Measurements from ENCODE around the gene OR7G2.

OR7G2 gene

GRCh38 chr19:9107375-9107774 is at the start of gene OR7G2:
TSS of gene OR7G2 (minus strand) at chr19:9107475. CDS start at chr19:9103243, 4,232 bp downstream.
- Mint-ChIP-seq H3K36me3 (no peaks in the 10 kb centered on the region), H3K4me3 (no peak within 1 kb of the TSS), H3K27me3 (peaks cover 14% of the 10 kb centered on the region), H3K27ac (no peak within 1 kb of the TSS), H3K9me3 (ENCODE audit: low read depth) (no peaks in the 10 kb centered on the region), H3K4me1 (ENCODE audit: low read depth) (no peaks in the 10 kb centered on the region)

DNA sequence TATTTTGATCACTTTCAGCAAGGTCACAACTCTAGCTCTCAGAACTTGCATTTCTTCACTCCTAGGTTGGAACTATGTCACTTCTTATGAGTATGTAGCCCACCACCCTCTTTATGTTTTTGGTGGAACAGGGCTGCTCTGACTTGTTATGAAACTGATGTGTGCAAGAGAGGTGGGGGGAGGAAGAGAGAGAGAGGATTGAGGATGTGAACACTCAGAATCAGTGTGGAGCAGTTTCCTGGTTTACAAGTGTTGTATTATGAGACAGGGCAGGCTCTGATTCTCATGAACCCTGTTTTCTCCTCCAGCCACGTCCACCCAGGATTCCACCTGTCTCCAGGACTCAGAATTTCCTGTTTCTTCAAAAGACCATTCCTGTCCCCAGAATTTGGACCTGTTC is 49.0 kb upstream of the OR7G2 start:
- Mint-ChIP-seq H3K36me3 (peaks cover 65% of the 10 kb centered on the region), H3K27ac (no peak overlapping the region), H3K9me3 (ENCODE audit: low read depth) (peaks cover 5% of the 10 kb centered on the region), H3K4me3 (no peak overlapping the region), H3K27me3 (no peaks in the 10 kb centered on the region), H3K4me1 (ENCODE audit: low read depth) (peaks cover 31% of the 10 kb centered on the region)

DNA sequence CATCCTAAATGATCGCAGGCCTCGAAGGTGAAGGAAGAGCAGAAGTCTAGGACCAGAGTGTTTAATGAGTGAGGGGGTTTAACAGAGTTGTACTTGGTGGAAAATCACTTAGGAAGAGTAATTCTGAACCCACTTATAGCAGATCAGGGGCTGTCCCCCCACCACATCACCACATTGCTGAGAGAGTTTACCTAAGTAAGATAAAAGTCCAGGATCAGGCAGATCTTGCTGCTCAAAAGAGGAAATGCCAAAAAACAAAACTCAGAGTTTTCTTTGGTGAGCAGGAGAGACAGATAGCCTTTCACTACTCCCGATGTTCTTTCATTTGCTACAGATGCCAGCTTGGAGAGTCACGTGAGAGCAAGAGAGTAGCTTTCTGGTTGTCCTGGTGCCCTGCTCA is 48.3 kb upstream of the OR7G2 start:
- Mint-ChIP-seq H3K27ac (peak overlapping the region; percentile 52), H3K36me3 (peaks cover 65% of the 10 kb centered on the region)

DNA sequence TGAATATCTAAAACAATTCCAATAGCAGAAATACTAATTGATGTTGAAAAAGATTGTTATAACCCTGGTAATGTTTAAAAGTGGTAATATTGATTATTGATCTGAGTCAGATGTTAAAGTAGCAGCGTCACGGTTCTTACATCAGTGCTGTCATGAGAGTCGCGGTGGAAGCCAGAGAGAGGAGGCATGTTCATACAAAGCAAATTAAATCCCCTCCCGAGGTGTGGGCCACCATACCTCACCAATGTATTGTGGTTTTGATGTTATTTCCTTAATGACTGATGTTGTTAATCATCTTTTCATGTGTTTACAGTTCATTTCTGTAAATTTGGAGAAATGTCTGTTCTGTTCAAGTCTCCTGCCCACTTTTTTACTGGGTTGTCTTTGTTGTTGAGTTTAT is 44.1 kb upstream of the OR7G2 start:
- peak overlapping the region; percentile 32 for H3K4me3 Mint-ChIP-seq
- peaks cover 75% of the 10 kb centered on the region for H3K4me1 Mint-ChIP-seq (ENCODE audit: low read depth)
- peaks cover 4% of the 10 kb centered on the region for H3K9me3 Mint-ChIP-seq (ENCODE audit: low read depth)
- H3K27ac Mint-ChIP-seq = no peak overlapping the region
- peaks cover 65% of the 10 kb centered on the region for H3K36me3 Mint-ChIP-seq
- H3K27me3 Mint-ChIP-seq = no peaks in the 10 kb centered on the region

More for the DNA sequence above, 48.3 kb upstream of the OR7G2 start:
- Mint-ChIP-seq H3K4me3 (no peak overlapping the region), H3K4me1 (ENCODE audit: low read depth) (peaks cover 38% of the 10 kb centered on the region), H3K9me3 (ENCODE audit: low read depth) (peaks cover 7% of the 10 kb centered on the region), H3K27me3 (no peaks in the 10 kb centered on the region)

- H3K27ac Mint-ChIP-seq = peak overlapping the region; percentile 46
- peaks cover 61% of the 10 kb centered on the region for H3K36me3 Mint-ChIP-seq
- peaks cover 4% of the 10 kb centered on the region for H3K9me3 Mint-ChIP-seq (ENCODE audit: low read depth)
- H3K4me1 Mint-ChIP-seq (ENCODE audit: low read depth) = peaks cover 72% of the 10 kb centered on the region
- H3K27me3 Mint-ChIP-seq = no peaks in the 10 kb centered on the region
- no peak overlapping the region for H3K4me3 Mint-ChIP-seq
Observed at GRCh38 chr19:9150650-9151049, 43.4 kb upstream of the OR7G2 start.

- H3K4me1 Mint-ChIP-seq (ENCODE audit: low read depth) = peaks cover 69% of the 10 kb centered on the region
- peaks cover 7% of the 10 kb centered on the region for H3K9me3 Mint-ChIP-seq (ENCODE audit: low read depth)
Observed at GRCh38 chr19:9149997-9150396, 42.7 kb upstream of the OR7G2 start.

DNA sequence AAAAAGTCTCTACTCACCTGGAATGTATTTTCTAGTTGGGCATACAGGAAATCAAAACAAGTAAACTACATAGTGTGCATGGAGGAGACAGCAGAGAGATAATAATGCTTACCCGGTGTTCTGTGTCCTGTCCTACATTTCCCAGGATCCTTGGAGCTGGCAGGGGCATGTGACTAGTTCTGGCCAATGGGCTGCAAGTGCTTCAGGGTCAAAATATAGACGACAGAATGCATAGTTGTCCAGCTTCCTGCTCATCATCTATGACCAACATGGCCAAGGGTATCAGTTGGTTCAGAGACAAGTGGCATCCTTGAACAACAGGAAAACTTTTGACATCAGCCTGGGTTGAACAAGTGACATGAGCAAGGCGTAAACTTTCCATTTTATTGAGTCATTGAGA is 41.4 kb upstream of the OR7G2 start:
- H3K4me1 Mint-ChIP-seq (ENCODE audit: low read depth) = peaks cover 68% of the 10 kb centered on the region
- H3K27me3 Mint-ChIP-seq = no peaks in the 10 kb centered on the region
- H3K9me3 Mint-ChIP-seq (ENCODE audit: low read depth) = peaks cover 14% of the 10 kb centered on the region
- peaks cover 59% of the 10 kb centered on the region for H3K36me3 Mint-ChIP-seq
- H3K4me3 Mint-ChIP-seq = no peak overlapping the region
- H3K27ac Mint-ChIP-seq = no peak overlapping the region

More at GRCh38 chr19:9149997-9150396, 42.7 kb upstream of the OR7G2 start:
- Mint-ChIP-seq H3K4me3 (peak overlapping the region; percentile 38), H3K27ac (no peak overlapping the region), H3K27me3 (no peaks in the 10 kb centered on the region), H3K36me3 (peaks cover 60% of the 10 kb centered on the region)

DNA sequence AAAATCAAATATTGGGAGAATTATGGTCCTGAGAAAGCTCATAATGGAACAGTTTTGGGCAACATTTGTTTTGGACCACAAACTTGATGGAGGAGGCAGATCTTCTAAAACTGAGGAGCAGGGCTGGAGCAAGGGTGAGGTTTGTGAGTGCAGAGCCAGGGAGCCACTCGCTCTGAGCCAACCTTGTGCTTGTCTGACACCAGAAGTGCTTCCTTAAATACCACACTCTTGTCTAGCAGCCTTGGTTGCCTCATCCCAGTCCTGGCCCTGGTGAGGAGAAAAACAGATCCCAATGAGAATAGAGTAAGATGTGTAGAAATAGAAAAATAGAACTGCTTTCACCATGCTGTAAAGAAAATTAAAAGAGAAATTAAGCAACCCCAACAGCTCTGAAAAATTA is 39.6 kb upstream of the OR7G2 start:
- Mint-ChIP-seq H3K4me3 (no peak overlapping the region), H3K9me3 (ENCODE audit: low read depth) (peaks cover 14% of the 10 kb centered on the region), H3K4me1 (ENCODE audit: low read depth) (peaks cover 73% of the 10 kb centered on the region), H3K27me3 (no peaks in the 10 kb centered on the region), H3K27ac (no peak overlapping the region), H3K36me3 (peaks cover 53% of the 10 kb centered on the region)

DNA sequence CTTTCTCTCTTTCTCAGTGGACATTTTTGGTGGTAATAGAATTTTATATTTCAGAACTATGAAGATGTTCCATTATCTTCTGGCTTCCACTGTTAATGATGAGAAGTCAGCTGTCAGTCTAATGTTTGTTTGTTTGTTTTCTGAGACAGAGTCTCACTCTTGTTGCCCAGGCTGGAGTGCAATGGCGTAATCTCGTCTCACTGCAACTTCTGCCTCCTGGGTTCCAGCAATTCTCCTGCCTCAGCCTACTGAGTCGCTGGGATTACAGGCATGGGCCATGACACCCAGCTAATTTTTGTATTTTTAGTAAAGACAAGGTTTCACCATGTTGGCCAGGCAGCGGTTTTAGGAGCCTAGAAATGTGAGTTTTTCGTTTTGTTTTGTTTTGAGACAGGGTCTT is 37.6 kb upstream of the OR7G2 start:
- H3K27ac Mint-ChIP-seq = no peak overlapping the region
- H3K36me3 Mint-ChIP-seq = peaks cover 36% of the 10 kb centered on the region
- peaks cover 66% of the 10 kb centered on the region for H3K4me1 Mint-ChIP-seq (ENCODE audit: low read depth)
- H3K4me3 Mint-ChIP-seq = no peak overlapping the region
- H3K27me3 Mint-ChIP-seq = no peaks in the 10 kb centered on the region
- H3K9me3 Mint-ChIP-seq (ENCODE audit: low read depth) = peaks cover 10% of the 10 kb centered on the region

DNA sequence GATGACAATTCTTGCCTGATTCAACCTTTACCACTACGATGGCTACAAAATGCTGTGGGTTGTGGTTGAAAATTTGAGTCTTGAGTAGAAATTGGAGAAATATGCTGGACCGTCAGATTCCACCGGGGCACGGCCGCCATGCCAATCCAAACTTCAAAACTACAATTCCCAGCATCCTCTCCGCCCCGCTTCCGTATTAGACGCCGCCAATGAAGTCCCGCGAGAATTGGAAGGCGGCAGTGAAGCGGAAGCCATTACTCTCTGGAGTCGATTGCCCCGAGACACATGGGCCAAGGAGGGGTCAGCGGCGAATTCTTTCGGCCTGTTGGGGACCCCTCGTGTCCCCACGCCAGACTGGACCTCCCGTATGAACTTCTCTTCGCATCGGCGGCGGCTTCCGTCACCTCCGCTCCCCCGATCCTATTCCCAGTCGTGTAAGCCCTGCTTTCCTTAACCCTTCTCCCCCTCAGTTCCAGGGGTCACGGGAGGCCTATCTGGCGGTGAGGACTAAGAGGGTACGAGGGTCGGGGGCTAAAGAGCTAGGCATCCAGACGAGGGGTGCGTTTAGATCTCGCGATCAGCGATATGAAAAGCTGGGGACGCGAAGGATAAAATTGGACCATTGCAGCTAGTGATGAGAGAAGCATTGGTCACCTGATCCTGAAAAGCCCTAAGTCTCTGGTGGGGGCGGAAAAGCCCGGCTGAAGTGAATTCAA is 33.0 kb upstream of the OR7G2 start, which contains the start of gene ZNF317:
TSS of gene ZNF317 (plus strand) at position 239 of the 716 bp plus-strand sequence. CDS start 15,620 bp downstream, outside the sequence.
- H3K9me3 Mint-ChIP-seq (ENCODE audit: low read depth) = peaks cover 7% of the 10 kb centered on the region
- peaks cover 1% of the 10 kb centered on the region for H3K27me3 Mint-ChIP-seq
- H3K4me1 Mint-ChIP-seq (ENCODE audit: low read depth) = peaks cover 39% of the 10 kb centered on the region
- peak within 1 kb of the TSS; percentile 98 for H3K27ac Mint-ChIP-seq
- H3K4me3 Mint-ChIP-seq = peak within 1 kb of the TSS; percentile 96
- peaks cover 13% of the 10 kb centered on the region for H3K36me3 Mint-ChIP-seq

- Mint-ChIP-seq H3K4me3 (peak overlapping the region; percentile 96), H3K9me3 (ENCODE audit: low read depth) (peaks cover 5% of the 10 kb centered on the region), H3K4me1 (ENCODE audit: low read depth) (peaks cover 37% of the 10 kb centered on the region)
Observed at GRCh38 chr19:9139609-9140158, 32.4 kb upstream of the OR7G2 start.

DNA sequence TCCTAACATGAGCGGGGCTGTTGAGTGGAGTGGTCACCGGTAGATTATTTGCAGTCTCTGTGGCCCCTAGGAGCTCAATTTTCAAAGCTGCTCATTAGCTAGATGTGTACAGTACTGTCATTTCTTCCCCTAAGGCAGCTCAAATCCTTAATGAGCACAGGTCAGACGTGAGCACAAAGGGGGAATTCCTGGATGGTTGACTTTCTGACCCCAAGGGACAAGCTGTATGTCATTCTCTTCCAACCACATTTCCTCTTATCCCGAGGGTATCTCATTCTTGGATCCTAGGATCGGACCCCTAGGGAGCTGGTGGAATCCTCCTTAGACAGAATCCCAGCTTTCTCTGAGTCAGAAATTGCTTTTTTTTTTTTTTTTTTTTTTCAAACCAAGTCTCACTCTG is 25.1 kb upstream of the OR7G2 start:
- H3K27ac Mint-ChIP-seq = no peak overlapping the region
- peaks cover 3% of the 10 kb centered on the region for H3K27me3 Mint-ChIP-seq
- H3K4me3 Mint-ChIP-seq = no peak overlapping the region
- H3K4me1 Mint-ChIP-seq (ENCODE audit: low read depth) = peaks cover 9% of the 10 kb centered on the region
- no peaks in the 10 kb centered on the region for H3K9me3 Mint-ChIP-seq (ENCODE audit: low read depth)
- no peaks in the 10 kb centered on the region for H3K36me3 Mint-ChIP-seq

More at GRCh38 chr19:9139609-9140158, 32.4 kb upstream of the OR7G2 start:
- Mint-ChIP-seq H3K27me3 (peaks cover 1% of the 10 kb centered on the region), H3K27ac (peak overlapping the region; percentile 98), H3K36me3 (peaks cover 9% of the 10 kb centered on the region)

- no peak overlapping the region for H3K27ac Mint-ChIP-seq
- peaks cover 13% of the 10 kb centered on the region for H3K27me3 Mint-ChIP-seq
- no peaks in the 10 kb centered on the region for H3K9me3 Mint-ChIP-seq (ENCODE audit: low read depth)
- H3K36me3 Mint-ChIP-seq = no peaks in the 10 kb centered on the region
- peaks cover 6% of the 10 kb centered on the region for H3K4me1 Mint-ChIP-seq (ENCODE audit: low read depth)
- H3K4me3 Mint-ChIP-seq = no peak overlapping the region
Observed at GRCh38 chr19:9130965-9131364, 23.7 kb upstream of the OR7G2 start.

- Mint-ChIP-seq H3K4me1 (ENCODE audit: low read depth) (peaks cover 6% of the 10 kb centered on the region), H3K4me3 (no peak overlapping the region), H3K36me3 (no peaks in the 10 kb centered on the region), H3K27me3 (peaks cover 17% of the 10 kb centered on the region), H3K9me3 (ENCODE audit: low read depth) (no peaks in the 10 kb centered on the region), H3K27ac (no peak overlapping the region)
Observed at GRCh38 chr19:9128171-9128570, 20.9 kb upstream of the OR7G2 start.

DNA sequence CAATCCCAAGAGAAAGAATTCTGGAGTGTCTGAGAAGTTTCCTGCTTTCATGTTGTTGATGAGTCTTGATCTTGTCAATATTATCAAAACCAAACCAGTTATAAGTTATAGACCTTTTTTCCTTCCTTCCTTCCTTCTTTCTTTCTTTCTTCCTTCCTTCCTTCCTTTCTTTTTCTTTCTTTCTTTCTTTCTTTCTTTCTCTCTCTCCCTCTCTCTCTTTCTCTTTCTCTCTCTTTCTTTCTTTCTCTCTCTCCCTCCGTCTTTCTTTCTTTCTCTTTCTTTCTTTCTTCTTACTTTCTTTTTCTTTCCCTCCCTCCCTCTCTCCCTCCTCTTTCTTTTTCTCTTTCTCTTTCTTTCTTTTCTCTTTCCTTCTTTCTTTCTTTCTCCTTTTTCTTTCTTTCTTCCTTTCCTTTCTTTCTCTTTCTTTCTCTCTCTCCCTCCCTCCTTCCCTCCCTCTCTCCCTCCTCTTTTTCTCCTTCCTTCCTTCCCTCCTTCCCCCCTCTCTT is 19.7 kb upstream of the OR7G2 start, which contains the start of gene OR7G3:
TSS of gene OR7G3 (minus strand) at position 51 of the 506 bp plus-strand sequence. CDS start at position 51, 0 bp downstream.
- H3K27ac Mint-ChIP-seq = no peak within 1 kb of the TSS
- H3K9me3 Mint-ChIP-seq (ENCODE audit: low read depth) = no peaks in the 10 kb centered on the region
- peaks cover 6% of the 10 kb centered on the region for H3K4me1 Mint-ChIP-seq (ENCODE audit: low read depth)
- no peaks in the 10 kb centered on the region for H3K36me3 Mint-ChIP-seq
- H3K4me3 Mint-ChIP-seq = no peak within 1 kb of the TSS
- H3K27me3 Mint-ChIP-seq = peaks cover 20% of the 10 kb centered on the region
